ENCODE data around the gene DSG4. TPM values are rescaled to one million over a fixed set of nuclear protein-coding genes. Genes with fewer than 3 reads are reported as not detected.
A peak's percentile ranks its signal among the peaks of the same experiment; 100 is the strongest.

The DSG4 gene
- total RNA-seq, 1 experiment from 2014 or later: 0.07 TPM

DNA sequence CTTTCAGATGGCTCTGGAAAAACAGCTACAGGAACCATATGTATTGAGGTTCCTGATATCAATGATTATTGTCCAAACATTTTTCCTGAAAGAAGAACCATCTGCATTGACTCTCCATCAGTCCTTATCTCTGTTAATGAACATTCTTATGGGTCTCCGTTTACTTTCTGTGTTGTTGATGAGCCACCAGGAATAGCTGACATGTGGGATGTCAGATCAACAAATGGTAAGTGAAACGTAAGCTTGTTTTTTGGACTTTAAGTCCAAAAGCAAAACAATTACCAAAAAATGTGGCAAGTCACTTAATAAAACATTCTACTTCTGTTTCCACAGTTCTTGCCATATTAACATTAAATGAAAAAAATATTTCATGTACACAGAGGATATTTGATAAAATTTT is 26.8 kb downstream of the DSG4 start:
- H3K27ac ChIP-seq (ENCODE audit: low read depth, low read length): no peak overlapping the region
- H3K9ac ChIP-seq (ENCODE audit: low read length): no peak overlapping the region
- DNase-seq (ENCODE audit: low read depth, low spot score) (no peak), ATAC-seq (no peak)
- peak overlapping the region; percentile 28 for H2AFZ ChIP-seq (ENCODE audit: low read depth, low read length, poor library complexity, severe bottlenecking)
- TF ChIP-seq RAD21 (IDR thresholded peaks at IDR 0.05; ENCODE audit: low read depth) (no peak), FOSL1 (IDR thresholded peaks at IDR 0.05; ENCODE audit: low read depth) (no peak), ZNF274 (IDR thresholded peaks at IDR 0.05; ENCODE audit: low read depth, low read length) (no peak), JUND (IDR thresholded peaks at IDR 0.05) (no peak), ZFX (IDR thresholded peaks at IDR 0.05) (no peak), POLR2A (IDR thresholded peaks at IDR 0.05; ENCODE audit: borderline replicate concordance, extremely low read depth, insufficient read depth, insufficient read length) (no peak), CBX3 (IDR thresholded peaks at IDR 0.05; ENCODE audit: low read depth) (no peak), SP1 (IDR thresholded peaks at IDR 0.05; ENCODE audit: low read depth) (no peak), EGR1 (IDR thresholded peaks at IDR 0.05; ENCODE audit: low read depth) (no peak), SRF (IDR thresholded peaks at IDR 0.05; ENCODE audit: low read depth) (no peak), POLR2AphosphoS5 (IDR thresholded peaks at IDR 0.05; ENCODE audit: low read depth, low read length) (no peak), EZH2 (IDR thresholded peaks at IDR 0.05) (no peak), CEBPB (IDR thresholded peaks at IDR 0.05; ENCODE audit: low read depth) (no peak), YY1 (IDR thresholded peaks at IDR 0.05; ENCODE audit: extremely low read depth, insufficient replicate concordance, low read depth, low read length) (no peak)
- TF ChIP-seq, protein P1, sequence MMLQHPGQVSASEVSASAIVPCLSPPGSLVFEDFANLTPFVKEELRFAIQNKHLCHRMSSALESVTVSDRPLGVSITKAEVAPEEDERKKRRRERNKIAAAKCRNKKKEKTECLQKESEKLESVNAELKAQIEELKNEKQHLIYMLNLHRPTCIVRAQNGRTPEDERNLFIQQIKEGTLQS (IDR thresholded peaks at IDR 0.05): no peak
- TF ChIP-seq, protein P2, sequence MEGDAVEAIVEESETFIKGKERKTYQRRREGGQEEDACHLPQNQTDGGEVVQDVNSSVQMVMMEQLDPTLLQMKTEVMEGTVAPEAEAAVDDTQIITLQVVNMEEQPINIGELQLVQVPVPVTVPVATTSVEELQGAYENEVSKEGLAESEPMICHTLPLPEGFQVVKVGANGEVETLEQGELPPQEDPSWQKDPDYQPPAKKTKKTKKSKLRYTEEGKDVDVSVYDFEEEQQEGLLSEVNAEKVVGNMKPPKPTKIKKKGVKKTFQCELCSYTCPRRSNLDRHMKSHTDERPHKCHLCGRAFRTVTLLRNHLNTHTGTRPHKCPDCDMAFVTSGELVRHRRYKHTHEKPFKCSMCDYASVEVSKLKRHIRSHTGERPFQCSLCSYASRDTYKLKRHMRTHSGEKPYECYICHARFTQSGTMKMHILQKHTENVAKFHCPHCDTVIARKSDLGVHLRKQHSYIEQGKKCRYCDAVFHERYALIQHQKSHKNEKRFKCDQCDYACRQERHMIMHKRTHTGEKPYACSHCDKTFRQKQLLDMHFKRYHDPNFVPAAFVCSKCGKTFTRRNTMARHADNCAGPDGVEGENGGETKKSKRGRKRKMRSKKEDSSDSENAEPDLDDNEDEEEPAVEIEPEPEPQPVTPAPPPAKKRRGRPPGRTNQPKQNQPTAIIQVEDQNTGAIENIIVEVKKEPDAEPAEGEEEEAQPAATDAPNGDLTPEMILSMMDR (IDR thresholded peaks at IDR 0.05 in 2 of 3, conservative IDR thresholded peaks at IDR 0.05 in 1 of 3; ENCODE audit: borderline replicate concordance in 1 of 3, insufficient read depth in 1 of 3, low read depth in 2 of 3, low read length in 2 of 3): no peak
- TF ChIP-seq, protein P3, sequence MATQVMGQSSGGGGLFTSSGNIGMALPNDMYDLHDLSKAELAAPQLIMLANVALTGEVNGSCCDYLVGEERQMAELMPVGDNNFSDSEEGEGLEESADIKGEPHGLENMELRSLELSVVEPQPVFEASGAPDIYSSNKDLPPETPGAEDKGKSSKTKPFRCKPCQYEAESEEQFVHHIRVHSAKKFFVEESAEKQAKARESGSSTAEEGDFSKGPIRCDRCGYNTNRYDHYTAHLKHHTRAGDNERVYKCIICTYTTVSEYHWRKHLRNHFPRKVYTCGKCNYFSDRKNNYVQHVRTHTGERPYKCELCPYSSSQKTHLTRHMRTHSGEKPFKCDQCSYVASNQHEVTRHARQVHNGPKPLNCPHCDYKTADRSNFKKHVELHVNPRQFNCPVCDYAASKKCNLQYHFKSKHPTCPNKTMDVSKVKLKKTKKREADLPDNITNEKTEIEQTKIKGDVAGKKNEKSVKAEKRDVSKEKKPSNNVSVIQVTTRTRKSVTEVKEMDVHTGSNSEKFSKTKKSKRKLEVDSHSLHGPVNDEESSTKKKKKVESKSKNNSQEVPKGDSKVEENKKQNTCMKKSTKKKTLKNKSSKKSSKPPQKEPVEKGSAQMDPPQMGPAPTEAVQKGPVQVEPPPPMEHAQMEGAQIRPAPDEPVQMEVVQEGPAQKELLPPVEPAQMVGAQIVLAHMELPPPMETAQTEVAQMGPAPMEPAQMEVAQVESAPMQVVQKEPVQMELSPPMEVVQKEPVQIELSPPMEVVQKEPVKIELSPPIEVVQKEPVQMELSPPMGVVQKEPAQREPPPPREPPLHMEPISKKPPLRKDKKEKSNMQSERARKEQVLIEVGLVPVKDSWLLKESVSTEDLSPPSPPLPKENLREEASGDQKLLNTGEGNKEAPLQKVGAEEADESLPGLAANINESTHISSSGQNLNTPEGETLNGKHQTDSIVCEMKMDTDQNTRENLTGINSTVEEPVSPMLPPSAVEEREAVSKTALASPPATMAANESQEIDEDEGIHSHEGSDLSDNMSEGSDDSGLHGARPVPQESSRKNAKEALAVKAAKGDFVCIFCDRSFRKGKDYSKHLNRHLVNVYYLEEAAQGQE (IDR thresholded peaks at IDR 0.05; ENCODE audit: low read depth): no peak
- H3K4me1 ChIP-seq (ENCODE audit: control insufficient read depth in 1 of 2, insufficient read depth in 2 of 2, low read length in 2 of 2): peaks cover 26 to 31% of the 10 kb centered on the region in 2 experiments
- no peaks in the 10 kb centered on the region for H3K36me3 ChIP-seq (ENCODE audit: control insufficient read depth in 1 of 2, insufficient read depth in 2 of 2, low read length in 2 of 2)
- intact Hi-C loops (cut with micrococcal nuclease): no loop called here
- H4K20me1 ChIP-seq (ENCODE audit: insufficient read depth): no peaks in the 10 kb centered on the region
- H3K4me2 ChIP-seq (ENCODE audit: low read length): no peak overlapping the region
- H3K9me3 ChIP-seq (ENCODE audit: control insufficient read depth in 1 of 2, insufficient read depth in 1 of 2, low read depth in 1 of 2, low read length in 2 of 2): no peaks in the 10 kb centered on the region
- RAD21 ChIA-PET (ENCODE audit: low non-redundant PET in 1 of 2, low total read pairs in 2 of 2, uncharacterized antibody in 2 of 2, unreplicated experiment in 2 of 2): no interaction called here
- BruUV-seq (replicated peaks): no TSS peak
- CTCF ChIA-PET: no interaction called here
- H3K4me3 ChIP-seq (replicated peaks in 1 of 2; ENCODE audit: low read depth in 1 of 2, low read length in 2 of 2): no peak overlapping the region
- POLR2A ChIA-PET: no interaction called here
- H3K9me2 ChIP-seq (ENCODE audit: insufficient read depth): no peaks in the 10 kb centered on the region
- H3K79me2 ChIP-seq (ENCODE audit: insufficient read depth, low read length): no peaks in the 10 kb centered on the region
- no peaks in the 10 kb centered on the region for H3K27me3 ChIP-seq (ENCODE audit: insufficient read depth, low read length)
